BLaER1 treated with 17β-estradiol and CSF1 and Interleukin-3, amounts not matched to agents 10 nM and 100 nM (cell line): ENCODE measurements around the gene GHRL.

ENCODE experiments used
- H3K27ac ChIP-seq, 11 experiments: shearing (Covaris generic); formaldehyde crosslinking; 2 replicates each; pipeline ENCODE4 v1.8.1; 2022
- H3K27me3 ChIP-seq, 11 experiments: shearing (Covaris generic); formaldehyde crosslinking; 2 replicates each; pipeline ENCODE4 v1.8.1; 2022
- H3K36me3 ChIP-seq, 11 experiments: shearing (Covaris generic); formaldehyde crosslinking; 2 replicates each; pipeline ENCODE4 v1.8.1; 2022
- H3K4me1 ChIP-seq, 10 experiments: shearing (Covaris generic); formaldehyde crosslinking; 2 replicates each; pipeline ENCODE4 v1.8.1; 2022
- H3K4me2 ChIP-seq, 11 experiments: shearing (Covaris generic); formaldehyde crosslinking; 2 replicates each; pipeline ENCODE4 v1.8.1; 2022
- H3K4me3 ChIP-seq, 10 experiments: shearing (Covaris generic); formaldehyde crosslinking; 2 replicates each; pipeline ENCODE4 v1.8.1; 2022
- H3K9ac ChIP-seq, 11 experiments: shearing (Covaris generic); formaldehyde crosslinking; 2 replicates each; pipeline ENCODE4 v1.8.1; 2022
- H3K9me3 ChIP-seq, 11 experiments: shearing (Covaris generic); formaldehyde crosslinking; replicated peaks in 1 of 11; 2 replicates each; pipeline ENCODE4 v1.8.1; 2022
- H4K20me1 ChIP-seq, 11 experiments: shearing (Covaris generic); formaldehyde crosslinking; 2 replicates each; pipeline ENCODE4 v1.8.1; 2022
- Cebpa-rat ChIP-seq, 11 experiments: shearing (Covaris generic); IDR thresholded peaks; 2 replicates each; pipeline ENCODE4 v1.8.1; 2022

The GHRL gene

GRCh38 chr3:10337323-10338163 lies 44.8 kb upstream of the GHRL start:
- no peaks in the 10 kb centered on the region for H3K27me3 ChIP-seq
- peak overlapping the region in 8 of 11 experiments; percentile 2 to 72 (median 44); a peak in 11 of 22 replicates for H3K9ac ChIP-seq
- H3K4me3 ChIP-seq, result peak overlapping the region in 2 of 10 experiments; percentile 5 to 6; a peak in 1 of 20 replicates
- peak overlapping the region; percentile 82 to 99 (median 94) for H3K4me2 ChIP-seq
- H3K9me3 ChIP-seq, result no peaks in the 10 kb centered on the region
- H4K20me1 ChIP-seq, result 0 out of 22 replicates have a peak, but pooled peaks cover 0 to 5% (median 0%) of the 10 kb centered on the region in 11 experiments
- peaks cover 0 to 24% (median 0%) of the 10 kb centered on the region in 11 experiments; a peak in 5 of 22 replicates for H3K36me3 ChIP-seq
- H3K4me1 ChIP-seq, result peaks cover 49 to 100% (median 91%) of the 10 kb centered on the region in 10 experiments
- H3K27ac ChIP-seq, result peak overlapping the region in 8 of 11 experiments; percentile 30 to 76 (median 68); a peak in 13 of 22 replicates
- TF ChIP-seq Cebpa-rat (IDR thresholded peaks at IDR 0.05), result no peak

- peaks cover 56 to 100% (median 93%) of the 10 kb centered on the region in 10 experiments for H3K4me1 ChIP-seq
- 0 out of 22 replicates have a peak, but pooled peaks cover 0 to 5% (median 0%) of the 10 kb centered on the region in 11 experiments for H4K20me1 ChIP-seq
- peaks cover 0 to 16% (median 0%) of the 10 kb centered on the region in 11 experiments; a peak in 5 of 22 replicates for H3K36me3 ChIP-seq
- no peak for TF ChIP-seq Cebpa-rat (IDR thresholded peaks at IDR 0.05)
- H3K4me3 ChIP-seq, result no peak overlapping the region
- H3K4me2 ChIP-seq, result peak overlapping the region in 8 of 11 experiments; percentile 88 to 99 (median 95); a peak in 16 of 22 replicates
- no peaks in the 10 kb centered on the region for H3K9me3 ChIP-seq
- H3K27ac ChIP-seq, result peak overlapping the region in 2 of 11 experiments; percentile 19 to 73; a peak in 3 of 22 replicates
- no peaks in the 10 kb centered on the region for H3K27me3 ChIP-seq
- H3K9ac ChIP-seq, result peak overlapping the region in 1 of 11 experiments; percentile 19; a peak in 2 of 22 replicates
Measured at GRCh38 chr3:10336761-10337160, 44.0 kb upstream of the GHRL start.

GRCh38 chr3:10335871-10336622 lies 43.3 kb upstream of the GHRL start:
- no peaks in the 10 kb centered on the region for H3K9me3 ChIP-seq
- peaks cover 0 to 12% (median 0%) of the 10 kb centered on the region in 11 experiments; a peak in 2 of 22 replicates for H3K36me3 ChIP-seq
- H3K9ac ChIP-seq, result peak overlapping the region in 1 of 11 experiments; percentile 19; a peak in 3 of 22 replicates
- no peak overlapping the region; a peak in 1 of 20 replicates for H3K4me3 ChIP-seq
- TF ChIP-seq Cebpa-rat (IDR thresholded peaks at IDR 0.05), result no peak
- H3K27ac ChIP-seq, result peak overlapping the region in 3 of 11 experiments; percentile 19 to 37 (median 25); a peak in 3 of 22 replicates
- H4K20me1 ChIP-seq, result 0 out of 22 replicates have a peak, but pooled peaks cover 0 to 5% (median 0%) of the 10 kb centered on the region in 11 experiments
- peak overlapping the region; percentile 32 to 99 (median 94); a peak in 21 of 22 replicates for H3K4me2 ChIP-seq
- H3K4me1 ChIP-seq, result peaks cover 56 to 100% (median 92%) of the 10 kb centered on the region in 10 experiments
- H3K27me3 ChIP-seq, result no peaks in the 10 kb centered on the region

GRCh38 chr3:10335190-10335738 lies 42.5 kb upstream of the GHRL start:
- H3K36me3 ChIP-seq, result peaks cover 0 to 8% (median 0%) of the 10 kb centered on the region in 11 experiments; a peak in 2 of 22 replicates
- H3K4me1 ChIP-seq, result peaks cover 56 to 98% (median 86%) of the 10 kb centered on the region in 10 experiments
- H3K27me3 ChIP-seq, result no peaks in the 10 kb centered on the region
- no peak for TF ChIP-seq Cebpa-rat (IDR thresholded peaks at IDR 0.05)
- no peaks in the 10 kb centered on the region for H3K9me3 ChIP-seq
- no peak overlapping the region for H3K9ac ChIP-seq
- 0 out of 22 replicates have a peak, but pooled peaks cover 0 to 5% (median 0%) of the 10 kb centered on the region in 11 experiments for H4K20me1 ChIP-seq
- peak overlapping the region; percentile 32 to 99 (median 94) for H3K4me2 ChIP-seq
- H3K27ac ChIP-seq, result peak overlapping the region in 3 of 11 experiments; percentile 19 to 37 (median 25); a peak in 3 of 22 replicates
- no peak overlapping the region; a peak in 1 of 20 replicates for H3K4me3 ChIP-seq

GRCh38 chr3:10334459-10334858 lies 41.7 kb upstream of the GHRL start:
- no peaks in the 10 kb centered on the region for H3K9me3 ChIP-seq
- no peak for TF ChIP-seq Cebpa-rat (IDR thresholded peaks at IDR 0.05)
- H3K9ac ChIP-seq, result peak overlapping the region in 2 of 11 experiments; percentile 32 to 44; a peak in 2 of 22 replicates
- 0 out of 22 replicates have a peak, but pooled peaks cover 0 to 4% (median 0%) of the 10 kb centered on the region in 11 experiments for H3K36me3 ChIP-seq
- H3K4me2 ChIP-seq, result peak overlapping the region in 10 of 11 experiments; percentile 2 to 99 (median 94); a peak in 19 of 22 replicates
- no peak overlapping the region for H3K4me3 ChIP-seq
- H3K27me3 ChIP-seq, result no peaks in the 10 kb centered on the region
- 0 out of 22 replicates have a peak, but pooled peaks cover 0 to 5% (median 0%) of the 10 kb centered on the region in 11 experiments for H4K20me1 ChIP-seq
- peak overlapping the region in 2 of 11 experiments; percentile 57 to 59; a peak in 2 of 22 replicates for H3K27ac ChIP-seq
- peaks cover 55 to 97% (median 78%) of the 10 kb centered on the region in 10 experiments for H3K4me1 ChIP-seq

- Histone ChIP-seq H3K4me3 (no peak overlapping the region), H3K27me3 (no peaks in the 10 kb centered on the region), H3K9ac (peak overlapping the region in 4 of 11 experiments; percentile 21 to 44 (median 36); a peak in 5 of 22 replicates), H3K4me1 (peaks cover 50 to 96% (median 74%) of the 10 kb centered on the region in 10 experiments), H3K36me3 (0 out of 22 replicates have a peak, but pooled peaks cover 0 to 4% (median 0%) of the 10 kb centered on the region in 11 experiments), H3K9me3 (no peaks in the 10 kb centered on the region), H4K20me1 (0 out of 22 replicates have a peak, but pooled peaks cover 0 to 5% (median 0%) of the 10 kb centered on the region in 11 experiments), H3K27ac (peak overlapping the region in 5 of 11 experiments; percentile 27 to 64 (median 57); a peak in 6 of 22 replicates), H3K4me2 (peak overlapping the region; percentile 2 to 99 (median 94); a peak in 21 of 22 replicates)
- TF ChIP-seq Cebpa-rat (IDR thresholded peaks at IDR 0.05), result no peak
Measured at GRCh38 chr3:10334042-10334441, 41.3 kb upstream of the GHRL start.

DNA sequence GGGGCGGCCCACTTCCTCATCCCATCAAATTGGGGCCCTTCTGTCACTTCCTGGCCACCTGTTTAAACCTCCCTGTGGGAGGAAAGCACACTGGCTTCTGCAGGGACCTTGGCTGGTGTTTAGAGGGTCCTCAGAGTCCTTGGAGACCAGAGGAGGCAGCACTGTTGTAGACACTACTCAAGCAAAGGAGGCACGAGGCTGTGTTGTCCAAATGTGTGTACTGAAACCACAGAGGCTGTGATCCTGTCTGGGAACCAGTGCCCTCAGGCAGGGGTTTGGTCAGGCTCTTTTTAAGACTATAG lies 40.6 kb upstream of the GHRL start:
- H3K36me3 ChIP-seq, result peaks cover 0 to 10% (median 0%) of the 10 kb centered on the region in 11 experiments; a peak in 2 of 22 replicates

More for the DNA sequence above, 40.6 kb upstream of the GHRL start:
- peak overlapping the region in 4 of 11 experiments; percentile 21 to 44 (median 36); a peak in 6 of 22 replicates for H3K9ac ChIP-seq
- H3K4me2 ChIP-seq, result peak overlapping the region; percentile 55 to 99 (median 94)
- peaks cover 43 to 94% (median 67%) of the 10 kb centered on the region in 10 experiments for H3K4me1 ChIP-seq
- no peaks in the 10 kb centered on the region for H3K27me3 ChIP-seq
- peak overlapping the region in 6 of 11 experiments; percentile 27 to 64 (median 57); a peak in 11 of 22 replicates for H3K27ac ChIP-seq
- no peak for TF ChIP-seq Cebpa-rat (IDR thresholded peaks at IDR 0.05)
- H4K20me1 ChIP-seq, result 0 out of 22 replicates have a peak, but pooled peaks cover 0 to 5% (median 0%) of the 10 kb centered on the region in 11 experiments
- no peaks in the 10 kb centered on the region for H3K9me3 ChIP-seq
- no peak overlapping the region for H3K4me3 ChIP-seq
